DND-41 (cell line): ENCODE measurements around the gene CRTAC1.
A peak's percentile ranks its signal among the peaks of the same experiment; 100 is the strongest.

Experiments
- ATAC-seq: fragments of 200-7000 bp; cut with Tn5 transposase; 3 replicates; pipeline ENCODE4 v1.9.1; 2021; ENCODE audit warnings: low read depth; ENCODE audit not compliant: insufficient read depth
- DNase-seq: peaks from one replicate; pipeline ENCODE4 v3.0.0-alpha.2; 2020
- H2AFZ ChIP-seq: 2 replicates; pipeline ENCODE4 v1.6.0; 2012; ENCODE audit warnings: low read depth, low read length
- H3K27ac ChIP-seq: 2 replicates; pipeline ENCODE4 v1.5.1; 2012; ENCODE audit warnings: low read length, inconsistent platforms
- H3K27me3 ChIP-seq: fragments of 200-600 bp; sonication (generic); 2 replicates; pipeline ENCODE4 v1.6.0; 2012; ENCODE audit warnings: low read length, mild to moderate bottlenecking, inconsistent platforms; ENCODE audit not compliant: insufficient read depth, poor library complexity
- H3K36me3 ChIP-seq: 2 replicates; pipeline ENCODE4 v1.5.1; 2012; ENCODE audit warnings: low read length, inconsistent platforms; ENCODE audit not compliant: insufficient read depth
- H3K4me1 ChIP-seq: 2 replicates; pipeline ENCODE4 v1.5.1; 2012; ENCODE audit warnings: mild to moderate bottlenecking, low read length; ENCODE audit not compliant: insufficient read depth
- H3K4me2 ChIP-seq: 2 replicates; pipeline ENCODE4 v1.6.0; 2012; ENCODE audit warnings: mild to moderate bottlenecking, moderate library complexity, low read length, inconsistent platforms; ENCODE audit not compliant: insufficient read depth
- H3K4me3 ChIP-seq, 2 experiments: fragments of 200-600 bp in 1 of 2; shearing (Covaris generic) in 1 of 2; 2 replicates each; pipeline ENCODE4 v1.5.1; 2012 to 2016; ENCODE audit warnings: inconsistent platforms in 2 of 2, low read length in 2 of 2, mild to moderate bottlenecking in 2 of 2, low read depth in 1 of 2, moderate library complexity in 1 of 2
- H3K79me2 ChIP-seq: 2 replicates; pipeline ENCODE4 v1.6.0; 2012; ENCODE audit warnings: low read length, inconsistent platforms; ENCODE audit not compliant: insufficient read depth
- H3K9ac ChIP-seq: 2 replicates; pipeline ENCODE4 v1.6.0; 2012; ENCODE audit warnings: low read depth, mild to moderate bottlenecking, inconsistent platforms, low read length, moderate library complexity
- H3K9me3 ChIP-seq: 2 replicates; pipeline ENCODE4 v1.5.1; 2012; ENCODE audit warnings: low read length, moderate library complexity, mild to moderate bottlenecking, inconsistent platforms; ENCODE audit not compliant: insufficient read depth, severe bottlenecking
- H4K20me1 ChIP-seq: 2 replicates; pipeline ENCODE4 v1.6.0; 2012; ENCODE audit warnings: low read length; ENCODE audit not compliant: insufficient read depth
- CTCF ChIP-seq: IDR thresholded peaks from 2 replicates; pipeline ENCODE4 v1.5.1; 2012; ENCODE audit warnings: borderline replicate concordance, low read length, moderate library complexity, mild to moderate bottlenecking; ENCODE audit not compliant: poor library complexity, severe bottlenecking; ENCODE audit errors: extremely low read depth
- EZH2 ChIP-seq: IDR thresholded peaks from 3 replicates; pipeline ENCODE4 v1.6.1; 2012; ENCODE audit warnings: borderline replicate concordance, low read depth, mild to moderate bottlenecking, moderate library complexity, low read length, inconsistent platforms; ENCODE audit not compliant: severe bottlenecking

Gene CRTAC1

GRCh38 chr10:97889461-97890265 lies 140.8 kb downstream of the CRTAC1 start:
- Histone ChIP-seq H3K27me3 (peaks cover 4% of the 10 kb centered on the region), H3K9ac (no peak overlapping the region), H4K20me1 (no peaks in the 10 kb centered on the region), H3K4me1 (no peaks in the 10 kb centered on the region; the same call in 1 of the 2 replicates), H3K4me3 (no peak overlapping the region), H3K4me2 (no peak overlapping the region), H3K36me3 (no peaks in the 10 kb centered on the region), H3K27ac (no peak overlapping the region), H3K79me2 (no peaks in the 10 kb centered on the region), H2AFZ (no peak overlapping the region), H3K9me3 (no peaks in the 10 kb centered on the region)
- ATAC-seq (peak; percentile 37; the same call in 1 of the 3 replicates), DNase-seq (peak; percentile 28)
- TF ChIP-seq EZH2 (no peak), CTCF (no peak)

DNA sequence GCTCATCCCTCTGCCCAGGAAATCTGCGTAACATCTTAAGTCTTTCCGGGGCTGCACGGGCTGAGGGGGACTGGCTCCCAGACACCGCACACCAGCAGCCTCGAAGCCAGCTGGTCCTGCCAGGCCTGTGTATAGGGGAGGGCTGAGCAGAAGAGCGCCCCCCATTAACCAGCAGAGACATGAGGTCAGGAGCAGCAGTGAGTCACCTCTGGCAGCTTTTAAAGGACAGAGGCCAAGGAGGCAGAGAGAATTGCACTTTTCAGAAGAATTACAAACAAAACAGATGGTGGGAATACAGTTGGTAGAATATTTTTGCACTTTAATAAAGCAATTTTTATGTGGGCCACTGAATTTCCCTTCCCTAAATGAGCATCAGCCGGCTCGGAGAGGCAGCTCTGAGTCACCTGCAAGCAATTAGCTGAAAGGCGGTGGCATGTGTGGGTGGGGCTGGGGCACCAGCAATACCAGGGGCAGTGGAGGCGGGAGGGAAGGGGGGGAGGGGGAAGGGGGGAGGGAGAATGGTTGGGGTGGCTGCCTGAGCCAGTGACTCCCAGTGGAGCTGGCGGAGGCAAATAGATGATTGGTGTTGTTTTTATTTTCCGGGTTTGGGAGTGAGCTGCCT lies 141.7 kb downstream of the CRTAC1 start:
- no peak overlapping the region for H3K4me3 ChIP-seq
- H3K4me2 ChIP-seq, result no peak overlapping the region
- H3K79me2 ChIP-seq, result no peaks in the 10 kb centered on the region
- no peak overlapping the region for H3K27ac ChIP-seq
- H3K36me3 ChIP-seq, result no peaks in the 10 kb centered on the region
- H3K4me1 ChIP-seq, result no peaks in the 10 kb centered on the region; the same call in 1 of the 2 replicates
- TF ChIP-seq CTCF (no peak), EZH2 (no peak)
- no peak overlapping the region for H3K9ac ChIP-seq
- no peak for ATAC-seq
- DNase-seq, result no peak
- H3K27me3 ChIP-seq, result peaks cover 4% of the 10 kb centered on the region
- H4K20me1 ChIP-seq, result no peaks in the 10 kb centered on the region
- H3K9me3 ChIP-seq, result no peaks in the 10 kb centered on the region
- no peak overlapping the region for H2AFZ ChIP-seq

GRCh38 chr10:97888134-97888533 lies 142.3 kb downstream of the CRTAC1 start:
- Histone ChIP-seq H3K4me3 (no peak overlapping the region), H3K9me3 (no peaks in the 10 kb centered on the region), H2AFZ (no peak overlapping the region), H4K20me1 (no peaks in the 10 kb centered on the region), H3K4me2 (no peak overlapping the region), H3K4me1 (no peaks in the 10 kb centered on the region; the same call in 1 of the 2 replicates), H3K36me3 (no peaks in the 10 kb centered on the region), H3K27ac (no peak overlapping the region), H3K27me3 (peaks cover 4% of the 10 kb centered on the region), H3K9ac (no peak overlapping the region), H3K79me2 (no peaks in the 10 kb centered on the region)
- no peak for DNase-seq
- no peak for ATAC-seq
- TF ChIP-seq EZH2 (no peak), CTCF (no peak)
